IPS-15b (cell line): ENCODE measurements around the gene IFT88.

Experiments used
- H3K27me3 ChIP-seq: one replicate; pipeline ENCODE4 v1.6.1; 2013; ENCODE audit warnings: low read length; ENCODE audit not compliant: control insufficient read depth, insufficient read depth
- H3K36me3 ChIP-seq: one replicate; pipeline ENCODE4 v1.6.1; 2013; ENCODE audit warnings: low read length; ENCODE audit not compliant: control insufficient read depth, insufficient read depth
- H3K4me1 ChIP-seq: one replicate; pipeline ENCODE4 v1.6.1; 2013; ENCODE audit warnings: mild to moderate bottlenecking, low read length; ENCODE audit not compliant: control insufficient read depth, insufficient read depth
- H3K4me3 ChIP-seq: one replicate; pipeline ENCODE4 v1.5.1; 2013; ENCODE audit warnings: low read depth, low read length
- H3K9ac ChIP-seq: one replicate; pipeline ENCODE4 v1.6.1; 2013; ENCODE audit warnings: low read depth, mild to moderate bottlenecking, low read length
- H3K9me3 ChIP-seq: one replicate; pipeline ENCODE4 v1.6.1; 2013; ENCODE audit warnings: mild to moderate bottlenecking, low read length; ENCODE audit not compliant: control insufficient read depth, insufficient read depth

IFT88 gene

GRCh38 chr13:20709782-20710181 lies 142.8 kb downstream of the IFT88 start:
- Histone ChIP-seq H3K27me3 (peaks cover 8% of the 10 kb centered on the region), H3K36me3 (no peaks in the 10 kb centered on the region), H3K9me3 (no peaks in the 10 kb centered on the region), H3K9ac (no peak overlapping the region), H3K4me3 (no peak overlapping the region), H3K4me1 (no peaks in the 10 kb centered on the region)

- Histone ChIP-seq H3K36me3 (no peaks in the 10 kb centered on the region), H3K27me3 (no peaks in the 10 kb centered on the region), H3K9ac (no peak overlapping the region), H3K9me3 (no peaks in the 10 kb centered on the region), H3K4me3 (no peak overlapping the region), H3K4me1 (no peaks in the 10 kb centered on the region)
These were observed 144.5 kb downstream of the IFT88 start for GRCh38 chr13:20711301-20712044.

GRCh38 chr13:20713014-20713376 lies 146.0 kb downstream of the IFT88 start:
- no peaks in the 10 kb centered on the region for H3K27me3 ChIP-seq

GRCh38 chr13:20713751-20714150 lies 146.8 kb downstream of the IFT88 start:
- Histone ChIP-seq H3K27me3 (no peaks in the 10 kb centered on the region), H3K36me3 (no peaks in the 10 kb centered on the region), H3K4me1 (no peaks in the 10 kb centered on the region), H3K4me3 (no peak overlapping the region), H3K9me3 (no peaks in the 10 kb centered on the region), H3K9ac (no peak overlapping the region)

More at GRCh38 chr13:20713014-20713376, 146.0 kb downstream of the IFT88 start:
- no peaks in the 10 kb centered on the region for H3K9me3 ChIP-seq
- no peaks in the 10 kb centered on the region for H3K4me1 ChIP-seq
- H3K4me3 ChIP-seq: peak overlapping the region; percentile 19
- no peak overlapping the region for H3K9ac ChIP-seq
- no peaks in the 10 kb centered on the region for H3K36me3 ChIP-seq

- H3K9ac ChIP-seq: no peak overlapping the region
- H3K4me1 ChIP-seq: no peaks in the 10 kb centered on the region
- H3K4me3 ChIP-seq: no peak overlapping the region
- no peaks in the 10 kb centered on the region for H3K9me3 ChIP-seq
- H3K27me3 ChIP-seq: no peaks in the 10 kb centered on the region
- no peaks in the 10 kb centered on the region for H3K36me3 ChIP-seq
These were observed 147.2 kb downstream of the IFT88 start for GRCh38 chr13:20714161-20714560.

- no peaks in the 10 kb centered on the region for H3K4me1 ChIP-seq
- no peak overlapping the region for H3K4me3 ChIP-seq
- H3K9me3 ChIP-seq: no peaks in the 10 kb centered on the region
- no peak overlapping the region for H3K9ac ChIP-seq
- peaks cover under 1% of the 10 kb centered on the region for H3K27me3 ChIP-seq
- H3K36me3 ChIP-seq: no peaks in the 10 kb centered on the region
These were observed 147.8 kb downstream of the IFT88 start for GRCh38 chr13:20714563-20715329.

GRCh38 chr13:20715330-20715712 lies 148.4 kb downstream of the IFT88 start:
- Histone ChIP-seq H3K9ac (no peak overlapping the region), H3K4me1 (no peaks in the 10 kb centered on the region), H3K36me3 (no peaks in the 10 kb centered on the region), H3K9me3 (no peaks in the 10 kb centered on the region), H3K27me3 (peaks cover 6% of the 10 kb centered on the region), H3K4me3 (no peak overlapping the region)

GRCh38 chr13:20716951-20717350 lies 150.0 kb downstream of the IFT88 start:
- Histone ChIP-seq H3K4me1 (no peaks in the 10 kb centered on the region), H3K27me3 (peaks cover 18% of the 10 kb centered on the region), H3K9me3 (no peaks in the 10 kb centered on the region), H3K36me3 (no peaks in the 10 kb centered on the region), H3K4me3 (no peak overlapping the region), H3K9ac (no peak overlapping the region)

GRCh38 chr13:20717581-20718542 lies 150.9 kb downstream of the IFT88 start:
- Histone ChIP-seq H3K4me1 (no peaks in the 10 kb centered on the region), H3K9me3 (no peaks in the 10 kb centered on the region), H3K4me3 (no peak overlapping the region), H3K36me3 (no peaks in the 10 kb centered on the region), H3K27me3 (peaks cover 26% of the 10 kb centered on the region), H3K9ac (no peak overlapping the region)

- peaks cover 31% of the 10 kb centered on the region for H3K27me3 ChIP-seq
- H3K9me3 ChIP-seq: no peaks in the 10 kb centered on the region
- H3K4me1 ChIP-seq: no peaks in the 10 kb centered on the region
- H3K9ac ChIP-seq: no peak overlapping the region
- H3K36me3 ChIP-seq: no peaks in the 10 kb centered on the region
- no peak overlapping the region for H3K4me3 ChIP-seq
These were observed 152.1 kb downstream of the IFT88 start for GRCh38 chr13:20718958-20719566.

- Histone ChIP-seq H3K4me3 (no peak overlapping the region), H3K4me1 (no peaks in the 10 kb centered on the region), H3K9ac (no peak overlapping the region), H3K27me3 (peaks cover 31% of the 10 kb centered on the region), H3K9me3 (no peaks in the 10 kb centered on the region), H3K36me3 (no peaks in the 10 kb centered on the region)
These were observed 152.8 kb downstream of the IFT88 start for GRCh38 chr13:20719783-20720182.
